GM13977 (cell line): ENCODE measurements around the gene CLMN.

ENCODE experiments used
- DNase-seq: peaks from one replicate; pipeline ENCODE4 v3.0.0; 2012; ENCODE audit warnings: low spot score
- in situ Hi-C: fragments of 300-500 bp; cut with MboI; formaldehyde crosslinking; loops from one replicate; pipeline ENCODE4 v1.12.0; 2022; ENCODE audit warnings: low sequenced_read_pairs, low pct_unique_long_range_greater_than_20kb, mixed read lengths, inconsistent platforms; ENCODE audit not compliant: unreplicated experiment
- TF ChIP-seq, protein P1 (sequence below): IDR thresholded peaks from 2 replicates; pipeline ENCODE4 v1.5.1; 2012; ENCODE audit warnings: mild to moderate bottlenecking, control low read depth; ENCODE audit not compliant: insufficient read depth; ENCODE audit errors: extremely low read depth, missing control alignments

The CLMN gene

GRCh38 chr14:95313707-95314106 is 6.0 kb downstream of the CLMN start:
- TF ChIP-seq, protein P1, sequence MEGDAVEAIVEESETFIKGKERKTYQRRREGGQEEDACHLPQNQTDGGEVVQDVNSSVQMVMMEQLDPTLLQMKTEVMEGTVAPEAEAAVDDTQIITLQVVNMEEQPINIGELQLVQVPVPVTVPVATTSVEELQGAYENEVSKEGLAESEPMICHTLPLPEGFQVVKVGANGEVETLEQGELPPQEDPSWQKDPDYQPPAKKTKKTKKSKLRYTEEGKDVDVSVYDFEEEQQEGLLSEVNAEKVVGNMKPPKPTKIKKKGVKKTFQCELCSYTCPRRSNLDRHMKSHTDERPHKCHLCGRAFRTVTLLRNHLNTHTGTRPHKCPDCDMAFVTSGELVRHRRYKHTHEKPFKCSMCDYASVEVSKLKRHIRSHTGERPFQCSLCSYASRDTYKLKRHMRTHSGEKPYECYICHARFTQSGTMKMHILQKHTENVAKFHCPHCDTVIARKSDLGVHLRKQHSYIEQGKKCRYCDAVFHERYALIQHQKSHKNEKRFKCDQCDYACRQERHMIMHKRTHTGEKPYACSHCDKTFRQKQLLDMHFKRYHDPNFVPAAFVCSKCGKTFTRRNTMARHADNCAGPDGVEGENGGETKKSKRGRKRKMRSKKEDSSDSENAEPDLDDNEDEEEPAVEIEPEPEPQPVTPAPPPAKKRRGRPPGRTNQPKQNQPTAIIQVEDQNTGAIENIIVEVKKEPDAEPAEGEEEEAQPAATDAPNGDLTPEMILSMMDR, result no peak
- in situ Hi-C loops, result no loop called here
- no peak for DNase-seq

DNA sequence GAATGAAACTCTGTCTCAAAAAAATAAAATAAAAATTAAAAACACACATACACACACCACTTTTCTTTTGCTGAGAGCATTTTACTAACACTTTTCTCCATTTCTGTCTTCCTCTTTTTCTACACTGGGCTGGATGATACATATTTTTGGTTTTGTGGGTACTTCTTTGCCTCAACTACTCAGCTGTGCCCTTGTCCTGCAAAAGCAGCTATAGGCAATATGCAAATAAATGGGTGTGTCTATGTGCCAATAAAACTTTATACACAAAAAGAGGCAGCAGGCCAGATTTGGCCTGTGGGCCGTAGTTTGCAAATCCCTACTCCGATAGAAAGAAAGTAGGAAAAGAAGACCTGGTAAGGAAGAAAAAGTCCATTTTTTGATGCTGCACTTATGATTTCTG is 6.5 kb downstream of the CLMN start:
- in situ Hi-C loops, result no loop called here
- no peak for DNase-seq
- TF ChIP-seq, protein P1, result no peak

DNA sequence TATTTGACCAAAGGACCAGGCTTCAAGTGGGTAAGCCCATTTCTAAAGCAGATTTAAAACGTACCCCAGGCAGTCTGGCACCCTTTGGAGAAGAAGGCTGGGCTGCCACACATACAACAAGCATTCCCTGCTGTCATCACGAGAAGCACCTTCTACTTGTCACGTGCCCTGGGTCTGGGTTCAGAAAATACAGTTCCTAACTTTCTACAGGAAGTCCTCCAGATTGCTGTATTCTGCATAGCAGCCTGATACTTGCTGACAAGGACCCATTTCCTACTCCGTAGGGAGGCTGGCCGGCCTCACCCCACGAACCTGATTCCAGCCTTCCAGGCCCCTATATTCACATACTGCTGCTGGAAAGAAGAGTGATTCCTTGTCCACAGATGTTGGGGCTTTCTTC is 7.4 kb downstream of the CLMN start:
- DNase-seq, result no peak
- in situ Hi-C loops, result no loop called here
- TF ChIP-seq, protein P1, result no peak

DNA sequence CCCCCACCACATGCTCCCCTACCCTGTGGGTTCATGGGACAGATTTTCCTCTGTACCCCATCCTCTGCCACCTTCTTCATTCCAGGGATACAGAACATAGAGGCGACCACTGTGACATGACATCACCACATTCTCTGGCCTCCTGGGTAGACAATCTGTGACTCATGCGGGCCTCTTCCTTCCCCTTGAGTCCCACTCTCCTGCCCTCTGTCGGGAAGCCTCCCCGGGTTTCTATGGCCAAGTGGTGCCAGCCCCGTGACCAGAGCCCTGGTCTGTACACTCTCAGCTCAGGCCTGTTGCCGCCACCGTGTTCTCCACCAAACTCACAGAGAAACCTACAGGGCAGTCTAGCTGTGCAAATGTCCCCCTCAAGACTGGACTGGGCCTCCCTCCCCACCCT is 8.0 kb downstream of the CLMN start:
- DNase-seq, result no peak
- TF ChIP-seq, protein P1, result no peak
- in situ Hi-C loops, result no loop called here

DNA sequence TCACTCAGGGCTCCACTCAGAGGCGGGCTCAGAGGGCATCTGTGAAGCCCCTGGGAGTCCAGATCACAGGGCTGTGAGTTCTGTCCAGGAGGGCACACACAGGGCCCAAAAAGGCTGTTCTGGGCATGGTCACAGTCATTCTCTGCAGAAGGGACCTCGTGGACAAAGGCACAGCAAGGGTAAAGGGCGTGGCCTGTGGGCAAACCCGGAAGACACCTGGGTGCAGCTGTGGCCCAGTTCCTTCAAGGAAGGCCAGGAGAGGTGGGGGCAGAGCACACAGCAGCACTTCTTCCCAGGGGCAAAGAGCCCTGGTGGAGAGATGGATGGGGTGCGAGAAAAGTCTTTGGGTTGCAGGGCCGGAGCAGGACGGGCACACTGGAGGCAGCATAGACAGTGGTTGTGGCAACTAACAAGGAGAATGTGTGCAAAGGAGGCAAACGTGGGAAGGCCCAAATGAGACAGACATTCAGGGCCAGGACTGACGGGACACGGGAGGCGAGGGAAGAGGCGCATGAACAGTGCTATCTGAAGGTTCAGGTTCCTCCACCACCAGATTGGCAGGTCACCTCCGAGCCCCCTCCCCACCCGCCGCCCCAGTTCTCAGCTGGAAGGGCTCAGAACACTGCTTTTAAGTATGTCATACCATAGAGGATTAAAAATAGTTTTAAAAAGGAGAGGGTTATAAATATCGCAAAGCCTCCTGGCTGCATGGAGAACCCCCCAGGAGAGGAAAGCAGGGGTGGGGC is 8.9 kb downstream of the CLMN start:
- in situ Hi-C loops, result no loop called here
- no peak for DNase-seq
- TF ChIP-seq, protein P1, result no peak

- TF ChIP-seq, protein P1, result no peak
- no peak for DNase-seq
- in situ Hi-C loops, result no loop called here
Observed at GRCh38 chr14:95309261-95310051, 10.3 kb downstream of the CLMN start.
